ENCODE results near the gene IGFL4. TPM values are rescaled to one million over a fixed set of nuclear protein-coding genes. Genes with fewer than 3 reads are reported as not detected.

The IGFL4 gene
- total RNA-seq, 4 donors from 2014 or later = not detected

DNA sequence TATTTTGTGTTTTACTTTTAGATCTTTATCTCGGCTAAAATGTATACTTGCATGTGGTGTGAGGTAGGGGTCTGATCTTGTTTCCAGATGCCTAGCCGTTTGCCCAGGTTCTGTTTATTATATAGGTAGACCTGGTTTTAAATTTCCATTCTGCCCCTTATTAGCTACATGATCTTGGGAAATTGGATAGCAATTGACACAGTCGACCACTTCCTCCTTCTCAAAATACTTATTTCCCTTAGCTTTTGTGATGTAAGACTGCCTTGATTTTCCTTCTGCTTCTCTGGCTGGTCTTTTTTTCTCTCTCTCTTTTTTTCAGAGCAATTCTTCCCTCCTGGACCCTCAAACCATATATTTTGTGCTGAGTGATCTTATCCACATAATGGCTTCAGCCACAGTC lies 15.0 kb downstream of the IGFL4 start:
- TF ChIP-seq, protein P1, sequence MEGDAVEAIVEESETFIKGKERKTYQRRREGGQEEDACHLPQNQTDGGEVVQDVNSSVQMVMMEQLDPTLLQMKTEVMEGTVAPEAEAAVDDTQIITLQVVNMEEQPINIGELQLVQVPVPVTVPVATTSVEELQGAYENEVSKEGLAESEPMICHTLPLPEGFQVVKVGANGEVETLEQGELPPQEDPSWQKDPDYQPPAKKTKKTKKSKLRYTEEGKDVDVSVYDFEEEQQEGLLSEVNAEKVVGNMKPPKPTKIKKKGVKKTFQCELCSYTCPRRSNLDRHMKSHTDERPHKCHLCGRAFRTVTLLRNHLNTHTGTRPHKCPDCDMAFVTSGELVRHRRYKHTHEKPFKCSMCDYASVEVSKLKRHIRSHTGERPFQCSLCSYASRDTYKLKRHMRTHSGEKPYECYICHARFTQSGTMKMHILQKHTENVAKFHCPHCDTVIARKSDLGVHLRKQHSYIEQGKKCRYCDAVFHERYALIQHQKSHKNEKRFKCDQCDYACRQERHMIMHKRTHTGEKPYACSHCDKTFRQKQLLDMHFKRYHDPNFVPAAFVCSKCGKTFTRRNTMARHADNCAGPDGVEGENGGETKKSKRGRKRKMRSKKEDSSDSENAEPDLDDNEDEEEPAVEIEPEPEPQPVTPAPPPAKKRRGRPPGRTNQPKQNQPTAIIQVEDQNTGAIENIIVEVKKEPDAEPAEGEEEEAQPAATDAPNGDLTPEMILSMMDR (IDR thresholded peaks at IDR 0.05; ENCODE audit: low read depth) = no peak

DNA sequence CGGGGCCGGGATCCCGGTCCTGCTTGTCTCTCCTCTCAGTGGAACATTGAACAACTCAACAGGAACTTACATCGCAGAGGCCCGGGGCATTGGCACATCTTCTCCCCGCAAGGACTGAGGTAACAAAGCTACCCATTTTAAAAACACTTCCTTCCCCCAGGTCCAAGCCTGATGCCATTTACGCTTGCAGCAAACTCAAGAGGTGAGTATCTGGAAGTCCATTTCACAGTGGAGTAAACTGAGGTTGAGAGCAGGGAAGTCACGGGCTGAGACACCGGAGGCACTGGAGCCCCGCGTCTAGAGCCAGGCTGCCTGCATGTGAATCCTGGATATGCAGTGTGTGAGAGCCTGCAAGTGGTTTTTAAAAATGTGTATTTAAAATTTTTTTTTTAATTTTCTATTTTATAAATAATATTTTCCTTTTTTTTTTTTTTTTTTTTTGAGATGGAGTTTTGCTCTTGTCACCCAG lies 17.5 kb downstream of the IGFL4 start:
- TF ChIP-seq, protein P1 (IDR thresholded peaks at IDR 0.05; ENCODE audit: low read depth) = no peak

DNA sequence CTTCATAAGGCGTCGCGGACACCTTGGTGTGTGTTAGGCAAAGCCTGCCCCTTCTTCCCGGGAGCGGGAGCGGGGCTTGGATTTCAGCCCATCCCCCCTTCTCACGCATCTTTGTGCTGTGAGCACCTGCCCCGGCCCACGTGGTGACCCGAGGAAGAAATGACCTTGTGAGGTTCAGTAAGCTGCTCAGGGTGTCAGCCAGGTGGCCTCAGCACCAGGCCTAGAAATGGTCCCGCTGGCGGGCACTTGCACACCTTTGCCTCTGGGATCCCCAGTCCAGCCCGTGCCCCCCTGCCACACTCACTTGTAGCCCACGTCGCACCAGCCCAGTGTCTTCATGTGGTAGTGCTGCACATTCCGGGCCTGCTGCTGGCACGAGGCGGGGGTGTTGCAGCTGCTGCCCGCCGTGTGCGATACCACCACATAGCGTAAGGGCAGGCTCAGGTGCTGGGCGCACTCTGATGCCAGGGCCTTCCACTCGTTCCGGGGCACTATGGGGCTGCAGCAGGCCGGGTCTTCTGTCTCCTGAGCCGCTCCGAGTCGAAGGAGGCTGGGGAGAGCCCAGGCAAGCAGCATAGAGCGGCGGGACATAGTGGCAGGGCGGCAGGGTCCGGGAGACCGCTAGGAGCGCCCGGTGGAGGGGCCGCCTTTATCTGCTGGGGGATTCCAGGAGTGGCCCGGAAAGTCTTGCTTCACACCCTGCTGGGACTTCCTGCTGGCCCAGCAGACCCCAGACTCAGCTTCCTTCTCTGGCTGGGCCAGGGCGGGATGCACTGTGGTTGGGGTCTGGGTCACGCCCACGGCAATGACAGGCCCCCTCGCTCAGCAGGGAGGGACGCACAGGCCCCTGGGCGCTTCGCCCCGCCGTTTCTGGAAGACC lies 18.1 kb downstream of the IGFL4 start, which contains the start of gene PGLYRP1:
Gene PGLYRP1, minus strand, starts transcription at position 623 of the 880 bp plus-strand sequence. Its CDS starts 32 bp downstream, at position 591.
- TF ChIP-seq, protein P1 (IDR thresholded peaks at IDR 0.05; ENCODE audit: low read depth) = no peak

DNA sequence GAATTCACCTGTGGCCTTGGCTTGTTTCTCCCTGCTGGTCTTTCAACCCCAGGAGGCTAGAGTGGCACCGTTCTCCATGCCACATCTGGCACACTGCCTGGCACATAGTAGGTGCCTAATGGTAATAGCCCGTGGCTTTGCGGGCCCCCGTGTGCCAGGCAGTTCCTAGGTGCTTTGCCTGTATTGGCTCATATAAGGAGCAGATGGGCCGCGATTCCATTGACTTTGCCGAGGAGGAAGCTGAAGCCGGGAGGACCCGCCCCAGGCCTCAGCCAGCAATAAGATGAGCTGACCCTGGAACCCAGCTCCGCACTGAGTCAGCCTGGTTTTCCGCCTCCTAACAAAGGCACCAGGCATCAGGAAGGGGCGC lies 18.8 kb downstream of the IGFL4 start:
- TF ChIP-seq, protein P1 (IDR thresholded peaks at IDR 0.05; ENCODE audit: low read depth) = no peak

DNA sequence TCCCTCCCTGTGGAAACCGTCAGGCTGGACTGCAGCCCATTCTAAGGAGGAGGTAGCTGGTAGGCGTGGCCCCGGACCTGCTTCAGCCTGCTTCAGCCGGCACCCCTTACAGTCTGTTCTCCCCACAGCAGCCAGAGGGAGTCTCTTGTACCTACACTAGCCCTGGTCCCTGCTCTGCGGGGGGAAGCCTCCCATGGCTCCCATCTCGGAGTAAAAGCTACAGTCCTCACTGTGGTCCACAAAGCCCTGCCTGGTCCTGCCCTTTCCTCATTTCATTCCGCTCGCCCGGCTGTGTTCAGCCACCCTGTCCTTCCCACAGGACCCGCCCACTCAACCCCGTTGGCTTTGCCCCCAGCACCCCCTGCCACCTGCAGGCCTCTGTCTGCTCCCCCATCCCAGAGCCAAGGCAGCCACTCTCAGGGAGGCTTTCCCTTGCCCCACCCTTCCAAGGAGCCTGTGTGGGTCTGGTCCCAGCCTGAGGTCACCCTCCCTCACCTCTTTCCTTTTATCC lies 19.2 kb downstream of the IGFL4 start:
- TF ChIP-seq, protein P1 (IDR thresholded peaks at IDR 0.05; ENCODE audit: low read depth) = no peak

DNA sequence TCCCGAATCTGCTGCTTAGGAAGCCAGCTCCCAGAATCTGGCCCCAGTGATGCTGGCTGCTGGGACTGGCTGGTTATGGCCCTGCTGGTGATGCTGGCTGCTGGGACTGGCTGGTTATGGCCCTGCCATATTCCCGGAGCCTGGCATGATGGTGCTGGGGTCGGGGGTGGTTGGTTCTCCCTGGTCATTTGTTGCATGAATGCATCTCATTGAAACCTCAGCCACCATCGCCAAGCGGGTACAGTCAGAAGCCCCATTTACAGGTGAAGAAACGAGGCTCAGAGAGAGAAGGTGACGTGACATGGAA lies 20.0 kb downstream of the IGFL4 start:
- TF ChIP-seq, protein P1 (IDR thresholded peaks at IDR 0.05; ENCODE audit: low read depth) = no peak

DNA sequence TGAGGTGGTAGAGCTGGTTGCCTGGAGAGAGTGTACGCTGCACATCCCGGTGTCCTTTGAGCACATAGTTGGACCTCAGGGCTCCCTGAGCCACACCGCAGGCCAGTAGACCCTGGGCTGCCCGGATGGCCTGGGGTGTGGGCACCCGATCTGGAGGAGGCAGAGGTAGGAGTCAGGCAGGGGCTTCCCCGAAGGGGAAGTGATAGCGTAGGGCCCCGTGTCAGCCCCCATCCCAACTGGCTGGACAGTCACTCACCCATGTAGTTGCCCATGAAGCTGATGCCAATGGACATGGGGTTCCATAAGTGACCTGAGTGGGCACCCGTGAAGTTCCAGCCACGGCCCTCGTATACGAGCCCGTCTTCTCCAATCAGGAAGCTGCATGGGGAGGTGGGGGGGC lies 21.5 kb downstream of the IGFL4 start:
- TF ChIP-seq, protein P1 (IDR thresholded peaks at IDR 0.05; ENCODE audit: low read depth) = no peak

Measured in subcutaneous adipose tissue (tissue), 4 donors.